Muscle layer of colon (tissue), 2 donors: ENCODE results near the gene COPZ2.
A peak's percentile ranks its signal among the peaks of the same experiment; 100 is the strongest.

ENCODE experiments used
- H3K27ac ChIP-seq: one replicate; pipeline ENCODE4 v1.7.0; 2013; ENCODE audit warnings: low read depth, mild to moderate bottlenecking, low read length, moderate library complexity
- H3K27me3 ChIP-seq, 2 donors: one replicate each; pipeline ENCODE4 v1.7.0; 2013; ENCODE audit warnings: low read length in 2 of 2, mild to moderate bottlenecking in 2 of 2; ENCODE audit not compliant: insufficient read depth in 2 of 2, control insufficient read depth in 1 of 2
- H3K36me3 ChIP-seq: one replicate; pipeline ENCODE4 v1.7.0; 2013; ENCODE audit warnings: mild to moderate bottlenecking, low read length; ENCODE audit not compliant: insufficient read depth
- H3K4me1 ChIP-seq: one replicate; pipeline ENCODE4 v1.7.0; 2013; ENCODE audit warnings: mild to moderate bottlenecking, low read length; ENCODE audit not compliant: insufficient read depth
- H3K4me3 ChIP-seq, 2 donors: one replicate each; pipeline ENCODE4 v1.7.0; 2013; ENCODE audit warnings: low read length in 2 of 2, low read depth in 1 of 2, mild to moderate bottlenecking in 1 of 2, moderate library complexity in 1 of 2
- H3K9ac ChIP-seq: one replicate; pipeline ENCODE4 v1.7.0; 2013; ENCODE audit warnings: low read length
- H3K9me3 ChIP-seq: one replicate; pipeline ENCODE4 v1.7.0; 2013; ENCODE audit warnings: mild to moderate bottlenecking, low read length
- donor health status: abdominal sarcoma.
- donor health status: Adenocarcinoma of cecum.

The COPZ2 gene

DNA sequence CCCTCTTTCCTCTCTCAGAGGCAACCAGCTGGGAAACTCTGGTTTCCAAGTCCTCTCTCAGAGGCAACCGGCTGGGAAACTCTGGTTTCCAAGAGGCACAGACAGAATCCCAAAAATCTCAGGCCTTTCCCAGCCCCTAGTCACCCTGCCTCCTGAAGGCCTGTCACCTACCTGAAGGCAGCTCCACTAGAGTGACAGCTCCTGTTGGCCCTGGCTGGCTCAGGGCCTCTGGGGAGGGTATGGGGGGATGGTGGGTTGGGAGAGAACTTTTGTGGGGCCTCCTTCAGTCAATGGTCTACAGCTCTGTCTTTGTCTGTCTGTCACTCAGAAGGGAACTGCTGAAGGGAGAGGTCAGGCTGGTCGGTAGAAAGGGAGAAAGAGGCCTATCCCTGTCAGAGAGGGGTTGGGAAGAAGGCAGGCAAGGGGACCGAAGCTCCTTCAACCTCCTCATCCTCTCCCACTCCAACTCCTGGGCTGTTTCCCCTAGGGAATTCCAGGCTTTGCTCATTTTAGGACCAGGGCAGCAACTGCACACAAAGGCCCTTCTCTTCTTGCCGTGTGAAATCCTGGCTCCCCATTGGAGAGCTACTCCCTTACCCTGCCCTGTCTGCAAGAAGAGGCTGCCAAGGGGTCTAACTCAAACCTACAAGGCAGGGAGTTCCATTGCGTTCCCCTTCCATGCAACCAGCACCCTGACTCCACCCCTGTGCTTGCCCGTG is 23.6 kb downstream of the COPZ2 start:
- H3K27me3 ChIP-seq: peaks cover 9 to 19% of the 10 kb centered on the region in 2 donors
- no peaks in the 10 kb centered on the region for H3K9me3 ChIP-seq
- no peak overlapping the region for H3K4me3 ChIP-seq
- H3K9ac ChIP-seq: no peak overlapping the region
- no peaks in the 10 kb centered on the region for H3K36me3 ChIP-seq
- H3K4me1 ChIP-seq: peaks cover 8% of the 10 kb centered on the region
- no peak overlapping the region for H3K27ac ChIP-seq

DNA sequence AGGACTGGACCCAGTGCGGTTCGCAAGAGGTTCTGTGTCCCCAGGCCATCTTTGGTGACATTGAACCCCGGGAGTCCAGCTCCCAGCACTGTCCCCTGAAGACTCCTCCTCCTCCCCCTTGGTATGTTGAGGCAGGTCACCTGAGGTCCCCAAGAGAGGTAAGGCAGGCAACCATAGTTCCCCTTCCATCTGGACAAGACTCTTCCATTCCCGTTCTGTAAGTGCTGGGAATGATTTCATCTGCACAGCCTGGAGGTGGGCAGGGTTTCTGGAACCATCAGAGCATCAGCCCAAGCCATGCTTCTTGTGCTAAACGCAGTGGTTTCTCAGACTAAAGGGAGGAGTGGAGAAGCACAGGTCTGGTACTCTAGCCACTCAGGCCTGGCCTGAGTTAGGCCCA is 24.9 kb downstream of the COPZ2 start:
- Histone ChIP-seq H3K4me3 (no peak overlapping the region), H3K9ac (no peak overlapping the region), H3K27me3 (peaks cover 9 to 18% of the 10 kb centered on the region in 2 donors), H3K4me1 (peaks cover 8% of the 10 kb centered on the region), H3K27ac (no peak overlapping the region), H3K36me3 (no peaks in the 10 kb centered on the region), H3K9me3 (no peaks in the 10 kb centered on the region)

DNA sequence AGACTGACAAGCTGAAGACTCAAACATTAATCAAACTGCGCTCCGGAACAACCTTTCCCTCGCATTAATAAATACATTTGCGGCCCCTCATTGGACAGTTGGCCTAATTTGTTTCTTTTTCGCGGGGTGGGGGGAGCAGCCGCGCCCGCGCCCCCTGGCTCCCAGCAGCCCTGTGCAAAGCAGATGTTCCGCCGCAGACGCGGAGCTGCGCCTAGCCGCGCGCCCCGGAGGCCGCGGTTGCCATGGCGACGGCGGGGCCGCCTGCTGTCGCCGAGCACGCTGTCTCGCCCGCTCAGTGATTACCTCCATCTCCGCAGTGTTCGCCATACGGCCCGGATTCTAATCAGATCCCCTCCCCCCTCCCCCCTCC is 25.5 kb downstream of the COPZ2 start:
- peaks cover 9 to 18% of the 10 kb centered on the region in 2 donors for H3K27me3 ChIP-seq
- H3K4me1 ChIP-seq: peaks cover 8% of the 10 kb centered on the region
- H3K36me3 ChIP-seq: no peaks in the 10 kb centered on the region
- H3K9ac ChIP-seq: no peak overlapping the region
- no peaks in the 10 kb centered on the region for H3K9me3 ChIP-seq
- H3K4me3 ChIP-seq: peak overlapping the region in 1 of 2 donors; percentile 41
- no peak overlapping the region for H3K27ac ChIP-seq

DNA sequence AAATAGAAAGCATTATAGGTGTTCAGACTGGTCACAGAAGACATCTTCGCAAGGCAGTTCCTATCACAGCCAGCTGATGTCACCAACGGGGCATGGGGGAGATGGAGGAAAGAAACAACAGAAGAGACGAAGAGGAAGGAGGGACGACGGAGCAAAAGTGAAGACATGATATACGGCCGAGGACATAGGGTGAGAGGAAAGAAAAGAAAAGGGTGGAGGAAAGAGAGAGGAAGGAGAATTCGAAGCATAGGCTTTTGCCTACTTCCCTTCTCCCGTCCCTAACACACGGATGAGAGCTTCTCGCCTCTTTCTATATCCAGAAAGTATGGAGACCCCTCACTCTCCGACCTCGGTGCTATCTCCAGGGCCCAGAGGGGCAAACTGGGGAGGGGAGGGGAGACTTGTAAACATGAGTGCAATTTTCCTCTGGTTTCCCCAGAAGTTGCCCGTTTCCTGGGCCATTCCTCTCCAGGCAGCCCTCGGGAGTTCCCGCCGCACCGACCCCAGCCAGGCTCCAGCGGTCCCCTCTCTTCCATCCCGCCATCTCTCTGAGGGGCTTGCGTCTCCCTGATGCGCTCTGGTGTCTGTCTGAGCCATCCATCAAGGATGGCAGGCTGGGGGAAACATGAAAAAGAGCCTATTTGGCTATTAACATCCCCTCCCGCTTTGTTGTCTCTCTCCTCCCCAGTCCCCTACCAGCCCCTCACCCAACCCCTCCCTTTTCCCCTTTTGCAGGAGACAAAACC is 26.0 kb downstream of the COPZ2 start:
- Histone ChIP-seq H3K4me3 (peak overlapping the region; percentile 13 to 41), H3K27me3 (peaks cover 9 to 18% of the 10 kb centered on the region in 2 donors), H3K9ac (no peak overlapping the region), H3K9me3 (no peaks in the 10 kb centered on the region), H3K27ac (no peak overlapping the region), H3K4me1 (peaks cover 8% of the 10 kb centered on the region), H3K36me3 (no peaks in the 10 kb centered on the region)

DNA sequence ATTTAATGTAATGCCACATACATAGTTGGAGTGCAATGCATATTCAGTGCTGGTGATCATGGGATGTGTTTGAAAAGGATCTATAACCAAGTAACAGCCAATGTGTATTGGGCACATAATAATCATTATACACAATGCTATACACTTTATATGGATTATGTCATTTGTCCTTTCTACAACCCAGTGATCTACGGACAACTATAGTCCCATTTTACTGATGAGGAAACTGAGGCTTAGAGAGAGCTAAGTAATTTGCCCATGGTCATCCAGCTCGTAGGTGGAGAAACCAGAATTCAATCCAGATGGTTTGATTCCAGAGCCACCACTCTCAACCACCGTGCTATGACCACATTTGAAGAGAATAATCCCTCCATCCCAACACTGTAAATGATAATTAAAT is 27.4 kb downstream of the COPZ2 start:
- Histone ChIP-seq H3K27me3 (peaks cover 9 to 18% of the 10 kb centered on the region in 2 donors), H3K4me3 (no peak overlapping the region), H3K9ac (no peak overlapping the region)

DNA sequence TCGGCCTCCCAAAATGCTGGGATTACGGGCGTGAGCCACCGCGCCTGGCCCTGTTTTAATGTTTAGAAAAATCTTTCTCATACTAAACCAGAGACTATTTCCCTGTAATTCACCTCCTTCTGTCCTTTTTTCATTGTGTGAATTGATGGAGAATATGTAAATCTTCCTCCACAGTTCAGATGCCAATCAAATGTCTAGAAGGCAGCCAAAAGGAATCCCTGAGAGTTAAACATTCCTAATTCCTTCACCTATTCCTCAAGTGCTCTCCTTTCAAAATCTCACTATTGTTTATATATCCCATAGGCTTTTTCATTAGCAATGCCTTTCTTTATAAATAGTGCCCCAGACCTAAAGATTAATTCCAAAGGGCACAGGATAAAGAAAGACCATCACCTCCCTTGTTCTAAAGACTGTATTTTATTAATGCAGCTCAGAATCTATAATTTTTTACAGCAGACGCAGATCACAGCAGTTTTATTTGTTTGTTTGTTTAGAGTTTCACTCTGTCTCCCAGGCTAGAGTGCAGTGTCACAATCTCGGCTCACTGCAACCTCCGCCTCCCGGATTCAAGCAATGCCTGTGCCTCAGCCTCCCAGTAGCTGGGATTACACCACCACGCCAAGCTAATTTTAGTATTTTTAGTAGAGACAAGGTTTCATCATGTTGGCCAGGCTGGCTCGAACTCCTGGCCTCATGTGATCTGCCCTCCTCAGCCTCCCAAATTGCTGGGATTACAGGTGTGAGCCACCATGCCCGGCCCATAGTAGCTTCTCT is 30.5 kb downstream of the COPZ2 start:
- Histone ChIP-seq H3K9me3 (no peaks in the 10 kb centered on the region), H3K27ac (no peak overlapping the region), H3K4me1 (peaks cover 19% of the 10 kb centered on the region), H3K4me3 (no peak overlapping the region), H3K27me3 (peaks cover 9 to 11% of the 10 kb centered on the region in 2 donors), H3K36me3 (no peaks in the 10 kb centered on the region), H3K9ac (no peak overlapping the region)

More for the DNA sequence above, 27.4 kb downstream of the COPZ2 start:
- Histone ChIP-seq H3K27ac (no peak overlapping the region), H3K4me1 (peaks cover 8% of the 10 kb centered on the region), H3K9me3 (no peaks in the 10 kb centered on the region), H3K36me3 (no peaks in the 10 kb centered on the region)

DNA sequence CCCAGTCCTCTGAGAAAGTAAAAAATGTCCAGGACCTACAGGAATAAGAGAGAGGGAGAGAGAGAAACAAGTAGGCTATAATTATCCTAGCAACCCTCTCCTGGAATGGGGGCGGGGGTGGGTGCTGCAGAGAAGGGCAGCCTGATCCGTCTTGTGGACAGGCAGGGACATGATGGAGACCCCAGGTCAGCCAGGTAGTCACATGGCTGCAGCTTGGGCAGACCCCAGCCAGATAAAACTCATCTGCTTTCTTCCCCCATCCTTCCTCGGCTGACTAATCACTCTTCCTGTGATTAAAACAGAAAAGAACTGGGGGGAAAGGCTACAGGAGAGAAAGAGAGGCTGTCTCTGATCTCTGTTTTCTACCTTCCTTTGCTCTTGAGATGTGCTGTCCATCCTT is 32.6 kb downstream of the COPZ2 start:
- H3K27ac ChIP-seq: no peak overlapping the region
- no peaks in the 10 kb centered on the region for H3K36me3 ChIP-seq
- no peaks in the 10 kb centered on the region for H3K27me3 ChIP-seq
- peaks cover 12% of the 10 kb centered on the region for H3K4me1 ChIP-seq
- no peak overlapping the region for H3K9ac ChIP-seq
- no peak overlapping the region for H3K4me3 ChIP-seq
- no peaks in the 10 kb centered on the region for H3K9me3 ChIP-seq

DNA sequence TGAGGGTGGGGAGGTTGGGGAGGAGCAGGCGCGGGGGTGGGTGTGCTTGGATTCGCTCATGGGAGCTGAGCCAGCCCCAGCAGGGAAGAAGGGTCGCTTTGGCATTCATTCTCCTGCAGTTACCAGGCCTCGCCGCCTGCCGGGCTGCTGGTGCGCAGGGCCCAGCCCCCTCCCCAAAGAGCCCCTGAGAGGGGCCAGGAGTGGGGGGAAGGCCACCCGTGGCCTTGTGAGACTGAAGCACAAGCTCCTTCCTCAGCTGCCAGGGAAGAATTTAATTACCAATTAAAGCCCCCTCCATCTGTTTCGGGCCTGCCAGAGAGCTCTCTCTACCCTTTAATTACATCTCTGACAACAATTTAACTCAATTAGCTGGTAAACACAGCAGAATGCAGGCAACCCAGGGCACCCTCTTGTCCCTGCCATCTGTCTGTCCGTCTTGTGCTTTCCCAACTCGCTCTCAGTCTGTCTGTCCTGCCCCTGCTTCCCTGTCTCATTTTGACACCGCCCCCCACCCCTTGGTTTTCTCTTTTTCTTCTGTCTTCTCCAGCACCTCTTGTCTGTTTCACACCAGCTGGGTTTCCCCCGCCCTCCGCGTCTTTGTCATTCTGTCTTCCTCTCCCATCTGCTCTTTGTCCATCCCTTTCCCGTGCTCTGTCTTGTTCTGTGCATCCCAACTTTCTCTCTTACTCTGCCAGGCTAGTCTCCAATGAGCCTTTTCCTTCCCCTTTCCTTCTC is 34.0 kb downstream of the COPZ2 start:
- Histone ChIP-seq H3K4me1 (peaks cover 12% of the 10 kb centered on the region), H3K36me3 (no peaks in the 10 kb centered on the region), H3K4me3 (no peak overlapping the region), H3K27me3 (no peaks in the 10 kb centered on the region), H3K9ac (no peak overlapping the region), H3K9me3 (no peaks in the 10 kb centered on the region), H3K27ac (no peak overlapping the region)

DNA sequence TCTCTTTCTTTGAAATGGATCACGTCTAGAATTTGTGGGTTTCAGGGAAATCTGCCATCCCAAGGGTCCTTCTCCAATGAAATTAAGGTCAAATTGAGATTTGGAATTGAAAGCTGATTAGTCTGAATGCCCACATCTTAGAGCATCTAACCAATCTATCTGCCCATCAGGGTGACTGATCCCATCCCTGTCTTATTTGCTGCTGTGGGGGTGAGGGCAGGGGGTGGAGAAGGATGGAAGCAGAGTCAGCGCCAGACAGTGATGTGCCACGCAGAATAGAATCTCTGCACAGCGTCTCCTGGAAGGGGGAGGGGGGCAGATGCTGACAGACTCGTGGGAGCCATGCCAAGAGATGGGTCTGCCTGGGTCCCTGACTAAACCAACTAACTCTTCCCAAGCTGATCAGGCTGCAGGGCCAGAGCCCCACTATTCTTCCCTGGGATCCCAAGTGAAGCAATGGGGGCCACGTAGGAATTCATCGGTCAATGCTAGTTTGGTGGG is 34.6 kb downstream of the COPZ2 start:
- Histone ChIP-seq H3K27me3 (no peaks in the 10 kb centered on the region), H3K9me3 (no peaks in the 10 kb centered on the region), H3K9ac (no peak overlapping the region), H3K4me1 (peaks cover 12% of the 10 kb centered on the region), H3K36me3 (no peaks in the 10 kb centered on the region), H3K27ac (no peak overlapping the region), H3K4me3 (no peak overlapping the region)

DNA sequence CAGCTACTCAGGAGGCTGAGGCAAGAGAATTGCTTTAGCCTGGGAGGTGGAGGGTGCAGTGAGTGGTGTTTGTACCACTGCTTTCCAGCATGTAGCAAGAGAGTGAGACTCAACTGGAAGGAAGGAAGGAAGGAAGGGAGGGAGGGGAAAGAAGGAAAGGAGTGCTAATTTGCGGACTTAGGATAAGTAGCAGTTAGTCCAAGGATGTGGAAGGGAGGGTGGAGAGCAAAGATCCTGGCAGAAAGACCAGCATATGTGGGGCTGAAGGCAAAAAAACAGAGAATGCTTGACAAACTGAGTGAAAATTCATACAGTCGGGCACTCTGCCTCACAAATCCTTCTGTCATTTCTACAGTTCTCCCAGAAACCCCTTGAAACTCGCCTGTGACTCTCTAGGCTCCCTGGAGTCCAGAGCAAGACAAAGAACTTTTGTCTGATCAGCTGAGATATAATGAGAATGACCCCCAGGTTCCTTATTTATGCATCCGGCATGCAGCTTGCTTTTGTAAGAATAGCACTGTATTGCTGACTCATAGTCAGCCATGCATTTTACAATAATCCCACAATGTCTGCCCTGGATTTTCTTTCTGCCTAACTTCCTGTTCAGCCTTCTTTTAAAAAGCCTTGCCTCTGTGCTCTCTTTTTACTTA is 35.2 kb downstream of the COPZ2 start:
- Histone ChIP-seq H3K36me3 (no peaks in the 10 kb centered on the region), H3K9me3 (no peaks in the 10 kb centered on the region), H3K27ac (no peak overlapping the region), H3K27me3 (no peaks in the 10 kb centered on the region), H3K4me1 (peaks cover 12% of the 10 kb centered on the region), H3K4me3 (no peak overlapping the region), H3K9ac (no peak overlapping the region)
